ENCODE results near the gene CUX1.
"Not testable (repeated sequence)": the region's sequence is repeated elsewhere in the genome, so short reads cannot be mapped to it uniquely, and the experiment has no call there.

DNA sequence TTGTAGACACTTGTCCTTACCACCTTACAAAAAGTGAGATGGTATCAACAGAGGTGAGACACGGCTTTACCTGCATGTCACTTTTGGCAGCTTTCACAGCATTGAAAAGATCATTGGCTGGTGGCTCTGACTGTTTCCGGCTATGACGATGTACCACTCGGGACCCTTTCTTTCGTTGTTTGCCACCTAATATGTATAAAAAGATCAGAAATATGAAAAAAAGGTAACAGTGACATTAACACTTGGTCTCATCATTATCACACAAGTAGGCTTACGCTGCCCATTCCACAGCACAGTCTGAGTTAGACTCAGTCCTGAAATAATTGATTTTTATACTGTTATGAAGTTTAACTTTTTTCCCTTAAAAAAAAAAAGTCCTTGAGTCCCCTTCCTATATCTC is 509.8 kb downstream of the CUX1 start:
- not testable (repeated sequence) for TF ChIP-seq POLR2A (IDR thresholded peaks at IDR 0.05)
- TF ChIP-seq, protein P1, sequence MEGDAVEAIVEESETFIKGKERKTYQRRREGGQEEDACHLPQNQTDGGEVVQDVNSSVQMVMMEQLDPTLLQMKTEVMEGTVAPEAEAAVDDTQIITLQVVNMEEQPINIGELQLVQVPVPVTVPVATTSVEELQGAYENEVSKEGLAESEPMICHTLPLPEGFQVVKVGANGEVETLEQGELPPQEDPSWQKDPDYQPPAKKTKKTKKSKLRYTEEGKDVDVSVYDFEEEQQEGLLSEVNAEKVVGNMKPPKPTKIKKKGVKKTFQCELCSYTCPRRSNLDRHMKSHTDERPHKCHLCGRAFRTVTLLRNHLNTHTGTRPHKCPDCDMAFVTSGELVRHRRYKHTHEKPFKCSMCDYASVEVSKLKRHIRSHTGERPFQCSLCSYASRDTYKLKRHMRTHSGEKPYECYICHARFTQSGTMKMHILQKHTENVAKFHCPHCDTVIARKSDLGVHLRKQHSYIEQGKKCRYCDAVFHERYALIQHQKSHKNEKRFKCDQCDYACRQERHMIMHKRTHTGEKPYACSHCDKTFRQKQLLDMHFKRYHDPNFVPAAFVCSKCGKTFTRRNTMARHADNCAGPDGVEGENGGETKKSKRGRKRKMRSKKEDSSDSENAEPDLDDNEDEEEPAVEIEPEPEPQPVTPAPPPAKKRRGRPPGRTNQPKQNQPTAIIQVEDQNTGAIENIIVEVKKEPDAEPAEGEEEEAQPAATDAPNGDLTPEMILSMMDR (IDR thresholded peaks at IDR 0.05): not testable (repeated sequence)

All from uterus (tissue), 2 donors.